Activated naive CD8-positive, alpha-beta T cell (primary cell): ENCODE data around the gene ZSWIM3.
"Not testable (repeated sequence)": the region's sequence is repeated elsewhere in the genome, so short reads cannot be mapped to it uniquely, and the experiment has no call there.

Experiments used
- H3K27ac Mint-ChIP-seq: one replicate; pipeline ENCODE4 v1.8.0; 2021; ENCODE audit warnings: mixed read lengths
- H3K27me3 Mint-ChIP-seq: one replicate; pipeline ENCODE4 v1.8.0; 2021; ENCODE audit warnings: mixed read lengths
- H3K36me3 Mint-ChIP-seq: one replicate; pipeline ENCODE4 v1.8.0; 2021; ENCODE audit warnings: mixed read lengths
- H3K4me1 Mint-ChIP-seq: one replicate; pipeline ENCODE4 v1.8.0; 2021; ENCODE audit warnings: low read depth, mixed read lengths
- H3K4me3 Mint-ChIP-seq: one replicate; pipeline ENCODE4 v1.8.0; 2021; ENCODE audit warnings: mild to moderate bottlenecking, mixed read lengths
- H3K9me3 Mint-ChIP-seq: one replicate; pipeline ENCODE4 v1.8.0; 2021; ENCODE audit warnings: low read depth, mixed read lengths

Gene ZSWIM3

DNA sequence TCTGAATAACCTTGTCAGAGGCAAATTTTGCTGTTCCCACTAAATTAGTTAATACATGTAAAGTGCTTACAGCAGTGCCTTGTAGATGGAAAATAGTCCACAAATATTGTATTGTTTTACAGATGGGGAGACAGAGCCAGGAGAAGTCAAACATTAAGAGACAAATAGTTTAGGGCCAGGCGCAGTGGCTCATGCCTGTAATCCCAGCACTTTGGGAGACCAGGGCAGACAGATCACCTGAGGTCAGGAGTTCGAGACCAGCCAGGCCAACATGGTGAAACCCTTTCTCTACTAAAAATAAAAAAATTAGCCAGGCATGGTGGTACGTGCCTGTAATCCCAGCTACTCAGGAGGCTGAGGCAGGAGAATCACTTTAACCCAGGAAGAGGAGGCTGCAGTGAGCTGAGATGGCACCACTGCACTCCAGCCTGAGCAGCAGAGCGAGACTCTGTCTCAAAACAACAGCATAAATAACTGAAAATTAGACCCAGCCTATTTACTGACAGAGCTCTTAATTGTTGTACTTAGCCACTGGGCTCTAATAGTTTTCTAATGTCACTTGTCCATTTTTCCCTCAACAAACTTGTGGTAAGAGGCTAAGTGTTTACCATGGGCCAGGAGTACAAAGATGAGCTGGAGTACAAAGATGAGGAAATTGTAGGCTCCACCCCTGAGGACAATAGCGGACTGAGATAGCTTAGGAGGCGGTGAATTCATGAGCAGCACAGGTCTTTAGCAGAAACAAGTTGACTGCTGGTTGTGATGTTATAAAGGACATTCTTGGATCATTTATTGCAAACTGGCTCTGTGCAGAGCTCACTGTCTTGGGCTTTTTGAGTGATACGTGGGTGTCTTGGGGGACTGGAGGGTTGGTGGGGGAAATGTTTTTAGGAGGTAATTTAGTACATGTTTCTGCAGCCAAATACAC is 6.4 kb downstream of the ZSWIM3 start:
- Mint-ChIP-seq H3K4me1 (peaks cover 15% of the 10 kb centered on the region), H3K9me3 (no peaks in the 10 kb centered on the region), H3K36me3 (peaks cover 5% of the 10 kb centered on the region), H3K4me3 (no peak overlapping the region), H3K27ac (no peak overlapping the region), H3K27me3 (no peaks in the 10 kb centered on the region)

DNA sequence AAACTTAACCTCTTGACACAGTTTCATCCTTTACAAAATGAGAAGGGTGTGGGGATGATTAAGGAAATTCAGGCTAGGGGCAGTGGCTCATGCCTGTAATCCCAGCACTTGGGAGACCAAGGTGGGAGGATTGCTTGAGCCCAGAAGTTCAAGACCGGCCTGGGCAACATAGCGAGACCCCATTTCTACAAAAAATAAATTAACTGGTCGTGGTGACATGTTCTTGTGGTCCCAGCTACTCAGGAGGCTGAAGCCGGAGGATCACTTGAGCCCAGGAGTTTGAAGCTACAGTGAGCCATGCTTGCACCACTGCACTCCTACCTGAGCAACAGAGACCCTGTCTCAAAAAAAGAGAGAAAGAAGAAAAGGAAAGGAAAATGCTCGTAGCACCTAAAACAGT is 9.0 kb downstream of the ZSWIM3 start:
- Mint-ChIP-seq H3K4me3 (no peak overlapping the region), H3K36me3 (no peaks in the 10 kb centered on the region), H3K27me3 (no peaks in the 10 kb centered on the region), H3K27ac (no peak overlapping the region), H3K4me1 (peaks cover 4% of the 10 kb centered on the region), H3K9me3 (no peaks in the 10 kb centered on the region)

DNA sequence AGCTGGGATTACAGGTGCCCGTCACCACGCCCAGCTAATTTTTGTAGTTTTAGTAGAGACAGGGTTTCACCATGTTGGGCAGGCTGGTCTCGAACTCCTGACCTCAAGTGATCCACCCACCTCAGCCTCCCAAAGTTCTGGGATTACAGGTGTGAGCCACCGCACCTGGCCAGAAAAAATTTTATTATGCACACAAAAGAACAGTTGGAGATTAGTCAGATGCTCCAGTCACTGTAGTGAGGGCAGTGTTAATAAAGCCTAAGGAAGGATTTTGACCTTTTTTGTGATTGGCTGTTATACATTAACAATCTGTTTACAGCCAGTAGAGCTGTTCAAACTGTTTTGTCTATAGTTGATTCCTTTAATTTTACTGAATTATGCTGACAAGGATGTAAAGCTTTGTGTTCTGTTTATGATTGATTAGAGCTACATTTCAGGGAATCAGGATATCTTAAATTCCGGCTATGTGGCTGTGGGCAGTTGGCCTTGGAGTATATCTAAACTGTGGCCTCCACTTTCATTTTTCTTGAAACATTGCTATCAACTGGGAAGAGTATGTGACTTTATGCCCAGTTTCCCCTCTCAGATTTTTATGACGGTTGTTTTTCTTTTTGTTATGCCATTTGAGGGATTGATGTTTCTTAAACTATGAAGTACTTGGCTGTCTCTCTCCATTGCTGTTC is 9.9 kb downstream of the ZSWIM3 start:
- Mint-ChIP-seq H3K36me3 (peaks cover 3% of the 10 kb centered on the region), H3K4me1 (peaks cover 4% of the 10 kb centered on the region), H3K4me3 (no peak overlapping the region), H3K27me3 (no peaks in the 10 kb centered on the region), H3K27ac (no peak overlapping the region), H3K9me3 (no peaks in the 10 kb centered on the region)

DNA sequence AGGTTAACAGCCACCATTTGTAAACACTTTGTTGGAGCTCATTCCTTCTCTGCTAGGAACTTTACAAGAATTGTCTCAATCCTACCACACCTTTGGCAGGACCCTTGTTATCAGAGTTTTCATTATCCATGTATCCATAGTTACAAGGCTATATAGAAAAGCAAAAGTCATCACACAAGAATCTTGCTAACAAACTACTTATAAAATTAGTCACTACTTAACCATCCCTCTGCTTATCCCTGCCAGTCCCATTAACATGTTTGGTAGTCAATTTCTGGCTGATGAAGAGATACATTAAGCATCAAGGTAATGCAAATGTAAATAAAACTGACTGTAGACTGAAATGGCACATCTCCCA is 10.4 kb downstream of the ZSWIM3 start:
- peaks cover 5% of the 10 kb centered on the region for H3K36me3 Mint-ChIP-seq
- no peak overlapping the region for H3K4me3 Mint-ChIP-seq
- H3K9me3 Mint-ChIP-seq = no peaks in the 10 kb centered on the region
- H3K4me1 Mint-ChIP-seq = peaks cover 4% of the 10 kb centered on the region
- H3K27ac Mint-ChIP-seq = no peak overlapping the region
- no peaks in the 10 kb centered on the region for H3K27me3 Mint-ChIP-seq

DNA sequence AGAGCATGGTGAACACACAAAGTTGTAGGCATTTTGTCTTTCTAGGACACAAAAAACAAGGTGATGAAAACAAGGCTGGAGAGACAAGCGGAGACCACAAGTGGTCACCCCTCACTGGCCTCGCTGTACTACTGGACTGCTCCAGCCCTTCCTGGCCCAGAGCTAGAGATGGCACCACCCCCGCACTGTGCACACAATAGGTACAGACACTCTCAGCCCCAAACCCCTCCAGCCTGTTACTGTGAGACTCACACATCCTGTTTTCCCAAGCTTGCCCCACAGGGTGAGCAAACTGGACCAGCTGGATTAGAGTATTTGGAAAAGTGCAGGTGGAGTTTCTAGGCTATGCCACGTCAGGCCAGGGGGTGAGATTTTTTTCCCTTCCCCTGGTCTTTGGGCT is 15.2 kb downstream of the ZSWIM3 start:
- Mint-ChIP-seq H3K27me3 (no peaks in the 10 kb centered on the region), H3K27ac (no peak overlapping the region), H3K4me3 (no peak overlapping the region), H3K4me1 (no peaks in the 10 kb centered on the region), H3K9me3 (no peaks in the 10 kb centered on the region), H3K36me3 (peaks cover 8% of the 10 kb centered on the region)

DNA sequence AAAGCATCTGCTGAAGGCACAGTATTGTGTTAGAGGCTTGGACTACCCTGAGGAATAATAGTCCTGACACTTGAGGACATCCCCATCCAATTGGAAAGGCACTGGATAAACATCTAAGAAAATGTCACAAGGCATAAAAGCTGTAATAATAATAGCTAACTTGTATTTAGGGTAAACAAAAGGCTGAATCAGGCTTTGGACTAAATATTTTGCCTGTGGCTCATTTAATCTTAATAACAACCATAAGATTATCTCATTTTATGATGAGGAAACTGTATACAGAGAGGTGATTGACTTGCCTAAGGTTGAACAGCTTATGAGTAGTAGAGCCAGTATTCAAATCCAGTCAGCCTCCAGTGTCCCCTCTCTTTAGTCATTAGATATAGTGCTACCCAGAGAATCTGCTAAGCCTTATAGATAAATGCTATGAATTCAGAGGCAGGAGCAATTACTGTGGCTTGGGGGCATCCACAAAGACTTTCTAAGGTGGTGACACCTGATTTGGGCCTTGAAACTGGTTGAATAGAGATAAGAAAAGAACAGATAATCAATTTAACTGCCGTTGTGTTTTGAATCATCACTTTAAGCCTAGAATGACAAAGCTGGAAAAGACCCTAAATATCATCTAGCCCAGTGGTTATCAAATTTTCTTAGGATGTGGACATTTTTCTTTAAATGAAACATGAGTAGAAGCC is 16.1 kb downstream of the ZSWIM3 start:
- peaks cover 8% of the 10 kb centered on the region for H3K36me3 Mint-ChIP-seq
- H3K4me1 Mint-ChIP-seq = no peaks in the 10 kb centered on the region
- no peaks in the 10 kb centered on the region for H3K9me3 Mint-ChIP-seq
- no peak overlapping the region for H3K4me3 Mint-ChIP-seq
- no peaks in the 10 kb centered on the region for H3K27me3 Mint-ChIP-seq
- H3K27ac Mint-ChIP-seq = no peak overlapping the region

DNA sequence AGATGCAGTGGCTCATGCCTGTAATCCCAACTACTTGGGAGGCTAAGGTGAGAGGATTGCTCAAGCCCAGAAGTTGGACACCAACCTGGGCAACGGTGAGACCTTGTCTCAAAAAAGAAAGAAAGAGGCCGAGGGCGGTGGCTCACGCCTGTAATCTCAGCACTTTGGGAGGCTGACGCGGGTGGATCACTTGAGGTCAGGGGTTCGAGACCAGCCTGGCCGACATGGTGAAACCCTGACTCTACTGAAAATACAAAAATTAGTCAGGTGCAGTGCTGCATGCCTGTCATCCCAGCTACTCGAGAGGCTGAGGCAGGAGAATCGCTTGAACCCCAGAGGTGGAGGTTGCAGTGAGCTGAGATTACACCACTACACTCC is 16.7 kb downstream of the ZSWIM3 start:
- not testable (repeated sequence) for H3K9me3 Mint-ChIP-seq, H3K4me1 Mint-ChIP-seq, H3K4me3 Mint-ChIP-seq, H3K27me3 Mint-ChIP-seq, H3K27ac Mint-ChIP-seq, H3K36me3 Mint-ChIP-seq

DNA sequence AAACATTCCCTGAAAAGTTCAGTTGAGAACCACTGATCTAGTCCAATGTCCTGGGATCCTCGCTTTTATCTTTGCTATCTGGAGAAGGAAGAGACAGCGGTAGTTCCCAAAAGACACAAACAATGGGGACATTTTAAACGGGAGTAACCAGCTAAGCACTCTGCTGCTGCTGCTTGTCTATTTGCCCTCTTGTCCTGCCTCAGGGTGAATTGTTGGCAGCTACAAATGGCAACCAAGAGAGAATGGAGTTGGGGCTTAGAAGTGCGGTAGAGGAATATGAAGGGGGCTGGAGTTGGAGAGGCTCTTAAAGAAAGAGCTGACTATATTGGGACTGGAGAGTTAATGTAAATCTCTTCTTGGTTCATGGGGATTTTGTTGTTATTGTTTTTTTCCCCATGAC is 17.2 kb downstream of the ZSWIM3 start:
- no peak overlapping the region for H3K4me3 Mint-ChIP-seq
- no peak overlapping the region for H3K27ac Mint-ChIP-seq
- H3K9me3 Mint-ChIP-seq = no peaks in the 10 kb centered on the region
- H3K4me1 Mint-ChIP-seq = no peaks in the 10 kb centered on the region
- H3K36me3 Mint-ChIP-seq = peaks cover 8% of the 10 kb centered on the region
- no peaks in the 10 kb centered on the region for H3K27me3 Mint-ChIP-seq

DNA sequence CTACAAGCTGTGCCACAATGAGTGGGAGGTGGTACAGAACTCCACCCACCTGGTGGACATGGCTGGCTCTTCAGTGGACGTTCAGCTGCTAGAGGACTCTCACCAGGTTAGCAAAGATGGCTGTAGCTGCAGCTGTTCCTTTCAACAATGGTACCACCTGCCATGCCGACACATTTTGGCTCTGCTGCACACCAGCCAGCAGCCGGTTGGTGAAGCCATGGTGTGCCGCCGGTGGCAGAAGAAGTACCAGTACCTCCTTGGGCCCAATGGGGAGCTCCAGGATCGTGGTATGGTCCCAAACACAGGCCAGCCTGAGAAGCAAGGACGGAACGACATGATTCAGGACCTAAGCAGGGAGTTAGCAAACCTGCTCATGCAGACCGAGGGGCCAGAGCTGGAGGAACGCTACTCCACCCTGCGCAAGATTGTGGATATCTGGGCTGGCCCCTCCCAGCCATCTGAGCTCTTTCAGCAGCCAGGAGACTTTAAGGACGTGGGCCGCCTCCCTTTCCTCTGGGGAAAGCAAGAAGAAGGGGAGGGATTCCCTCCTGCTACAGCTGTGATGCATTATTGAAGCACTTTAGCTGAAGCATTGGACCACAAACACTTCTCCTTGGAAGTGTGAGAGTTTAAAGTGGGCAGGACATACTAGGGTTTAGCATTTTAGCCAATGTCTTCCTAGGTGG is 20.8 kb downstream of the ZSWIM3 start:
- H3K9me3 Mint-ChIP-seq = no peaks in the 10 kb centered on the region
- H3K36me3 Mint-ChIP-seq = peaks cover 5% of the 10 kb centered on the region
- no peak overlapping the region for H3K27ac Mint-ChIP-seq
- no peaks in the 10 kb centered on the region for H3K27me3 Mint-ChIP-seq
- peaks cover 22% of the 10 kb centered on the region for H3K4me1 Mint-ChIP-seq
- H3K4me3 Mint-ChIP-seq = no peak overlapping the region

DNA sequence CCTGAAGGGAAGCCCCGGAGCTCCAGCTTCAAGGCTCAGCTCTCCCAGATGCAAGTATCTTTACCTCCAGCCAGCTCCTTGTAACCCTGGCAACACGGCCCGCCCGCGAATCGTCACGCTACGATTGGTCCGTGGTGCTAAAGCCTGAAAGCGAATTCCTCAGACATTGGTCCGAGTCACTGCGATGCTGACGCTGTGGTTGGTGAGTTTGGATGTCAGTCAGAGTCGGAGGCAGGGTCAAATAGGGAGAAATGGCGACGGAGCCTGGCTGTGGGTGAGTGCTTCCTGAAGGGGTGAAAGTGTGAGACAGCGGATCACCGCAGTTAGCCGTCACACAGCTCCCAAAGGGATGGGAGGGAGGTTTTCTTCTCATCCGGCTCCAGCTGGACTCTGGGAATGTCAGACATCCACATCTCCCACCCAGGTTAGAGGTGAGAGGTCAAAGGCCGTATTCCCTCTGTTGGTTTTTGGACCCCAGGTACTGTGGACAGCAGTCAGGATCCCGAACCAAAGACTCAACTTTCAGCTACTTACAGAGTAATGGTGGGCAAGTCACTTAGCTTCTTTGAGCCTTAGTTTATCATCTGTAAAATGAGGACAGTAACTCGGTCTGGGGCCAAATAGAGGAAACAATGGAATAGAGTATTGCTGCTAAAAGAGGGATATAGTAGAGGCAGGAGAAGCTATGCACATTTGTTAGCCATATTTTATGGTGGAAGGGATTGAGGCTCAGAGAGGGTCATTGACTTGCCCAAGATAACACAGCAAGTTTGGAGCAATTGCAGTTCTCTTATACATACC is 23.8 kb downstream of the ZSWIM3 start, which contains the start of gene ZSWIM1:
TSS of gene ZSWIM1 (plus strand) at position 240 of the 801 bp plus-strand sequence. CDS start 1,366 bp downstream, outside the sequence.
- Mint-ChIP-seq H3K4me3 (peak within 1 kb of the TSS; percentile 95), H3K27me3 (no peaks in the 10 kb centered on the region), H3K36me3 (peaks cover 5% of the 10 kb centered on the region), H3K9me3 (no peaks in the 10 kb centered on the region), H3K27ac (peak within 1 kb of the TSS; percentile 95), H3K4me1 (peaks cover 38% of the 10 kb centered on the region)

DNA sequence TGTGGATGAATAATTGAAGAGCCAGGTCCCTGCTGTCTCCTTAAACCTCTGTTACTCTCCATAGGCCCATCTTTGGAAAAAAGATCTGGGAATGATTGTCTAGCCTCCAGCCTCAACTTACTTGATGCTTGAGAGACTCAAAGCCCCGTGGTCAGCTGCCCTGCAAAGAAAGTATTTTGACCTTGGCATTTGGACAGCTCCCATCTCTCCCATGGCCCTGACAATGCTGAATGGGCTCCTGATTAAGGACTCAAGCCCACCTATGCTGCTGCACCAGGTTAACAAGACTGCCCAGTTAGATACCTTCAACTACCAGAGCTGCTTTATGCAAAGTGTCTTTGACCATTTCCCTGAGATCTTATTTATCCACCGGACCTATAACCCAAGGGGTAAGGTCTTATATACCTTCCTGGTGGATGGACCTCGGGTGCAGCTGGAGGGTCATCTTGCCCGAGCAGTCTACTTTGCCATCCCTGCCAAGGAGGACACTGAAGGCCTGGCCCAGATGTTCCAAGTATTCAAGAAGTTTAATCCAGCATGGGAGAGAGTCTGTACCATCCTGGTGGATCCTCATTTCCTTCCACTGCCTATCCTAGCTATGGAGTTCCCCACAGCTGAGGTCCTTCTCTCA is 25.2 kb downstream of the ZSWIM3 start:
- Mint-ChIP-seq H3K27ac (peak overlapping the region; percentile 75), H3K36me3 (peaks cover 5% of the 10 kb centered on the region), H3K4me3 (peak overlapping the region; percentile 85), H3K9me3 (no peaks in the 10 kb centered on the region), H3K4me1 (peaks cover 42% of the 10 kb centered on the region), H3K27me3 (no peaks in the 10 kb centered on the region)

DNA sequence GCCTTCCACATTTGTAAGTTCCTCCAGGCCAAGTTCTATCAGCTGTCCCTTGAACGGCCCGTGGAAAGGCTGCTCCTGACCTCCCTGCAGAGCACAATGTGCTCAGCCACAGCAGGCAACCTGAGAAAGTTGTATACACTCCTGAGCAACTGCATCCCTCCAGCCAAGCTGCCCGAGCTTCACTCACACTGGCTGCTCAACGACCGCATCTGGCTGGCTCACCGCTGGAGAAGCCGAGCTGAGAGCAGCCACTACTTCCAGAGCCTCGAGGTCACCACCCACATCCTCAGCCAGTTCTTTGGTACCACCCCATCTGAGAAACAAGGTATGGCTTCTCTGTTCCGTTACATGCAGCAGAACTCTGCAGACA is 25.7 kb downstream of the ZSWIM3 start:
- Mint-ChIP-seq H3K27me3 (no peaks in the 10 kb centered on the region), H3K9me3 (no peaks in the 10 kb centered on the region), H3K27ac (peak overlapping the region; percentile 75), H3K4me3 (peak overlapping the region; percentile 85), H3K4me1 (peaks cover 44% of the 10 kb centered on the region), H3K36me3 (peaks cover 5% of the 10 kb centered on the region)

DNA sequence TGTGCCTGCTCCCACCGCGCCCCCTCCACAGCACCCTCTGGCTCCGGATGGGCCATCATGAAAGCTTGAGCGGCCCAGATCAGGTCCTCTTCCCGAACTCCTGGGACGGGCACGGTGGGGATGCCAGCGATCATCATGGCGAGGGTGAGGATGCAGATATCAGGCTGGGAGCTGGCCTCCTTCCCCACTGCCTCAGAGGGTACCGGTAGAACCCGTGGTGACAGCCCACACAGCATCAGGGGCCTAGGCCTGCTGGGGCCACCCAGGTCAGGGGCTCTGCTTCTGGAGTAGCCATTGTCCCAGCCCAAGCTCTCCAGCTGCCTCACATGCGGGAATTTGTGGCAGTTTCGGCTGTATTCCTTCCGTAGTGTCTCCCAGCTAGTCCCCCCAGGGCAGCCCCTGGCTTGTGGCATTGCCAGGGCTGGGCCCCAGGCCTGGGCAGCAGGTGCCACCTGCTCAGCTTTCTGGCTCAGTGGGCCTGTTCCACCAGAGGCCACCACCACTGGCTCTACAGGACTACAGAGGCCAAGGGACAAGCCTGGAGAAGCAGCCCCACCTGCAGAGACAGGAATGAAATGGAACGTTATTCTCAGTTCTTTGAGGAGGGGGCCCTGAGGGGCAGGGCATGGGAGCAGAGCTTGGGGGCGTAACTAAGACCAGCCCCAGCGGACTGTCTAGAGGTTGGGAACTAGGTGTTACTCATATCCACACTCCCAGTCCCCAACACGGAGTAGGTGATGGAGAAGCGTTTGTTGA is 29.4 kb downstream of the ZSWIM3 start:
- no peak overlapping the region for H3K4me3 Mint-ChIP-seq
- no peaks in the 10 kb centered on the region for H3K27me3 Mint-ChIP-seq
- H3K9me3 Mint-ChIP-seq = no peaks in the 10 kb centered on the region
- H3K36me3 Mint-ChIP-seq = peaks cover 2% of the 10 kb centered on the region
- H3K27ac Mint-ChIP-seq = peak overlapping the region; percentile 66
- H3K4me1 Mint-ChIP-seq = peaks cover 47% of the 10 kb centered on the region
